ENCODE measurements around the gene DNER.

The DNER gene

GRCh38 chr2:229611360-229611759, 103.0 kb downstream of the DNER start:
- Histone ChIP-seq H3K4me3 (ENCODE audit: insufficient read depth, low read depth, low read length, poor library complexity, severe bottlenecking) (no peak overlapping the region), H3K27me3 (replicated peaks; ENCODE audit: control insufficient read depth, insufficient read depth, low read length, poor library complexity, severe bottlenecking) (no peaks in the 10 kb centered on the region), H3K27ac (ENCODE audit: insufficient read depth, low read length, poor library complexity, severe bottlenecking) (no peak overlapping the region), H3K9me3 (ENCODE audit: control insufficient read depth, low read length) (no peaks in the 10 kb centered on the region), H3K4me1 (ENCODE audit: control insufficient read depth, insufficient read depth, low read length, poor library complexity, severe bottlenecking) (no peaks in the 10 kb centered on the region), H3K36me3 (ENCODE audit: control insufficient read depth, insufficient read depth, low read length) (no peaks in the 10 kb centered on the region)
- no peak for DNase-seq

- no peak overlapping the region for H3K27ac ChIP-seq (ENCODE audit: insufficient read depth, low read length, poor library complexity, severe bottlenecking)
- no peaks in the 10 kb centered on the region for H3K9me3 ChIP-seq (ENCODE audit: control insufficient read depth, low read length)
- no peaks in the 10 kb centered on the region for H3K36me3 ChIP-seq (ENCODE audit: control insufficient read depth, insufficient read depth, low read length)
- H3K4me1 ChIP-seq (ENCODE audit: control insufficient read depth, insufficient read depth, low read length, poor library complexity, severe bottlenecking), result no peaks in the 10 kb centered on the region
- H3K27me3 ChIP-seq (replicated peaks; ENCODE audit: control insufficient read depth, insufficient read depth, low read length, poor library complexity, severe bottlenecking), result no peaks in the 10 kb centered on the region
- H3K4me3 ChIP-seq (ENCODE audit: insufficient read depth, low read depth, low read length, poor library complexity, severe bottlenecking), result no peak overlapping the region
- no peak for DNase-seq
Observed at GRCh38 chr2:229610872-229611271, 103.5 kb downstream of the DNER start.

GRCh38 chr2:229610333-229610732, 104.0 kb downstream of the DNER start:
- Histone ChIP-seq H3K27me3 (replicated peaks; ENCODE audit: control insufficient read depth, insufficient read depth, low read length, poor library complexity, severe bottlenecking) (no peaks in the 10 kb centered on the region), H3K36me3 (ENCODE audit: control insufficient read depth, insufficient read depth, low read length) (no peaks in the 10 kb centered on the region), H3K27ac (ENCODE audit: insufficient read depth, low read length, poor library complexity, severe bottlenecking) (no peak overlapping the region), H3K4me3 (ENCODE audit: insufficient read depth, low read depth, low read length, poor library complexity, severe bottlenecking) (no peak overlapping the region), H3K9me3 (ENCODE audit: control insufficient read depth, low read length) (no peaks in the 10 kb centered on the region), H3K4me1 (ENCODE audit: control insufficient read depth, insufficient read depth, low read length, poor library complexity, severe bottlenecking) (no peaks in the 10 kb centered on the region)
- no peak for DNase-seq

GRCh38 chr2:229601936-229602335, 112.4 kb downstream of the DNER start:
- Histone ChIP-seq H3K27ac (ENCODE audit: insufficient read depth, low read length, poor library complexity, severe bottlenecking) (no peak overlapping the region), H3K4me3 (ENCODE audit: insufficient read depth, low read depth, low read length, poor library complexity, severe bottlenecking) (no peak overlapping the region), H3K4me1 (ENCODE audit: control insufficient read depth, insufficient read depth, low read length, poor library complexity, severe bottlenecking) (no peaks in the 10 kb centered on the region), H3K36me3 (ENCODE audit: control insufficient read depth, insufficient read depth, low read length) (no peaks in the 10 kb centered on the region), H3K27me3 (replicated peaks; ENCODE audit: control insufficient read depth, insufficient read depth, low read length, poor library complexity, severe bottlenecking) (no peaks in the 10 kb centered on the region), H3K9me3 (ENCODE audit: control insufficient read depth, low read length) (no peaks in the 10 kb centered on the region)
- DNase-seq, result no peak

GRCh38 chr2:229601396-229601795, 113.0 kb downstream of the DNER start:
- no peak for DNase-seq
- no peaks in the 10 kb centered on the region for H3K36me3 ChIP-seq (ENCODE audit: control insufficient read depth, insufficient read depth, low read length)
- no peaks in the 10 kb centered on the region for H3K27me3 ChIP-seq (replicated peaks; ENCODE audit: control insufficient read depth, insufficient read depth, low read length, poor library complexity, severe bottlenecking)
- H3K4me1 ChIP-seq (ENCODE audit: control insufficient read depth, insufficient read depth, low read length, poor library complexity, severe bottlenecking), result no peaks in the 10 kb centered on the region
- H3K9me3 ChIP-seq (ENCODE audit: control insufficient read depth, low read length), result no peaks in the 10 kb centered on the region
- H3K4me3 ChIP-seq (ENCODE audit: insufficient read depth, low read depth, low read length, poor library complexity, severe bottlenecking), result no peak overlapping the region
- H3K27ac ChIP-seq (ENCODE audit: insufficient read depth, low read length, poor library complexity, severe bottlenecking), result no peak overlapping the region

GRCh38 chr2:229598227-229598626, 116.1 kb downstream of the DNER start:
- no peaks in the 10 kb centered on the region for H3K4me1 ChIP-seq (ENCODE audit: control insufficient read depth, insufficient read depth, low read length, poor library complexity, severe bottlenecking)
- no peak overlapping the region for H3K4me3 ChIP-seq (ENCODE audit: insufficient read depth, low read depth, low read length, poor library complexity, severe bottlenecking)
- no peaks in the 10 kb centered on the region for H3K9me3 ChIP-seq (ENCODE audit: control insufficient read depth, low read length)
- no peaks in the 10 kb centered on the region for H3K36me3 ChIP-seq (ENCODE audit: control insufficient read depth, insufficient read depth, low read length)
- no peaks in the 10 kb centered on the region for H3K27me3 ChIP-seq (replicated peaks; ENCODE audit: control insufficient read depth, insufficient read depth, low read length, poor library complexity, severe bottlenecking)
- no peak for DNase-seq
- no peak overlapping the region for H3K27ac ChIP-seq (ENCODE audit: insufficient read depth, low read length, poor library complexity, severe bottlenecking)

GRCh38 chr2:229596796-229597195, 117.6 kb downstream of the DNER start:
- no peak for DNase-seq
- no peak overlapping the region for H3K27ac ChIP-seq (ENCODE audit: insufficient read depth, low read length, poor library complexity, severe bottlenecking)
- no peaks in the 10 kb centered on the region for H3K4me1 ChIP-seq (ENCODE audit: control insufficient read depth, insufficient read depth, low read length, poor library complexity, severe bottlenecking)
- no peak overlapping the region for H3K4me3 ChIP-seq (ENCODE audit: insufficient read depth, low read depth, low read length, poor library complexity, severe bottlenecking)
- H3K9me3 ChIP-seq (ENCODE audit: control insufficient read depth, low read length), result no peaks in the 10 kb centered on the region
- H3K36me3 ChIP-seq (ENCODE audit: control insufficient read depth, insufficient read depth, low read length), result no peaks in the 10 kb centered on the region
- H3K27me3 ChIP-seq (replicated peaks; ENCODE audit: control insufficient read depth, insufficient read depth, low read length, poor library complexity, severe bottlenecking), result no peaks in the 10 kb centered on the region

GRCh38 chr2:229591611-229592010, 122.7 kb downstream of the DNER start:
- Histone ChIP-seq H3K36me3 (ENCODE audit: control insufficient read depth, insufficient read depth, low read length) (no peaks in the 10 kb centered on the region), H3K27ac (ENCODE audit: insufficient read depth, low read length, poor library complexity, severe bottlenecking) (no peak overlapping the region), H3K27me3 (replicated peaks; ENCODE audit: control insufficient read depth, insufficient read depth, low read length, poor library complexity, severe bottlenecking) (no peaks in the 10 kb centered on the region), H3K9me3 (ENCODE audit: control insufficient read depth, low read length) (no peaks in the 10 kb centered on the region), H3K4me3 (ENCODE audit: insufficient read depth, low read depth, low read length, poor library complexity, severe bottlenecking) (no peak overlapping the region), H3K4me1 (ENCODE audit: control insufficient read depth, insufficient read depth, low read length, poor library complexity, severe bottlenecking) (no peaks in the 10 kb centered on the region)
- no peak for DNase-seq

- no peaks in the 10 kb centered on the region for H3K9me3 ChIP-seq (ENCODE audit: control insufficient read depth, low read length)
- no peak for DNase-seq
- H3K27me3 ChIP-seq (replicated peaks; ENCODE audit: control insufficient read depth, insufficient read depth, low read length, poor library complexity, severe bottlenecking), result no peaks in the 10 kb centered on the region
- H3K4me1 ChIP-seq (ENCODE audit: control insufficient read depth, insufficient read depth, low read length, poor library complexity, severe bottlenecking), result no peaks in the 10 kb centered on the region
- no peaks in the 10 kb centered on the region for H3K36me3 ChIP-seq (ENCODE audit: control insufficient read depth, insufficient read depth, low read length)
- H3K27ac ChIP-seq (ENCODE audit: insufficient read depth, low read length, poor library complexity, severe bottlenecking), result no peak overlapping the region
- H3K4me3 ChIP-seq (ENCODE audit: insufficient read depth, low read depth, low read length, poor library complexity, severe bottlenecking), result no peak overlapping the region
Observed at GRCh38 chr2:229586746-229587705, 127.3 kb downstream of the DNER start.

GRCh38 chr2:229586012-229586411, 128.3 kb downstream of the DNER start:
- H3K9me3 ChIP-seq (ENCODE audit: control insufficient read depth, low read length), result no peaks in the 10 kb centered on the region
- no peak overlapping the region for H3K4me3 ChIP-seq (ENCODE audit: insufficient read depth, low read depth, low read length, poor library complexity, severe bottlenecking)
- no peaks in the 10 kb centered on the region for H3K4me1 ChIP-seq (ENCODE audit: control insufficient read depth, insufficient read depth, low read length, poor library complexity, severe bottlenecking)
- no peak for DNase-seq
- no peaks in the 10 kb centered on the region for H3K36me3 ChIP-seq (ENCODE audit: control insufficient read depth, insufficient read depth, low read length)
- H3K27me3 ChIP-seq (replicated peaks; ENCODE audit: control insufficient read depth, insufficient read depth, low read length, poor library complexity, severe bottlenecking), result no peaks in the 10 kb centered on the region
- H3K27ac ChIP-seq (ENCODE audit: insufficient read depth, low read length, poor library complexity, severe bottlenecking), result no peak overlapping the region
